Measurements from ENCODE around the gene HIP1. TPM values are rescaled to one million over a fixed set of nuclear protein-coding genes. Genes with fewer than 3 reads are reported as not detected.

HIP1 gene
- total and polyA plus RNA-seq, 7 experiments from 2014 or later, result 0.78 to 14.6 (median 1.7) TPM; not detected in 1

GRCh38 chr7:75711076-75711475 is 27.7 kb downstream of the HIP1 start:
- DNase-seq (no peak), ATAC-seq (no peak)
- Mint-ChIP-seq H3K27ac (no peak overlapping the region), H3K4me1 (peaks cover 0 to 16% (median 8%) of the 10 kb centered on the region in 7 donors), H3K36me3 (peaks cover 0 to 18% (median 4%) of the 10 kb centered on the region in 5 donors), H3K27me3 (peaks cover 0 to 25% (median 4%) of the 10 kb centered on the region in 5 donors), H3K9me3 (peaks cover 2 to 42% (median 19%) of the 10 kb centered on the region in 11 donors), H3K4me3 (no peak overlapping the region)
- ChIA-PET POLR2A (no interaction called here), CTCF (no interaction called here)
- Histone ChIP-seq H3K4me1 (ENCODE audit: control insufficient read depth in 2 of 2, insufficient read depth in 2 of 2, low read length in 2 of 2) (no peaks in the 10 kb centered on the region), H3K9me3 (ENCODE audit: control insufficient read depth in 2 of 3, low read length in 3 of 3) (peaks cover 0 to 14% (median 0%) of the 10 kb centered on the region in 3 experiments), H3K27me3 (ENCODE audit: control insufficient read depth in 2 of 2, insufficient read depth in 2 of 2, low read length in 2 of 2) (no peaks in the 10 kb centered on the region), H3K36me3 (ENCODE audit: control insufficient read depth in 2 of 3, insufficient read depth in 3 of 3, low read length in 3 of 3) (no peaks in the 10 kb centered on the region), H3K27ac (ENCODE audit: low read depth, low read length) (no peak overlapping the region), H3K4me3 (ENCODE audit: low read length) (no peak overlapping the region)
- intact Hi-C loops (cut with micrococcal nuclease), result no loop called here

GRCh38 chr7:75704928-75705327 is 33.8 kb downstream of the HIP1 start:
- POLR2A ChIA-PET, result no interaction called here
- H3K27ac Mint-ChIP-seq, result no peak overlapping the region
- ATAC-seq, result no peak
- Histone ChIP-seq H3K9me3 (ENCODE audit: control insufficient read depth in 2 of 3, low read length in 3 of 3) (peaks cover 0 to 8% (median 0%) of the 10 kb centered on the region in 3 experiments), H3K4me1 (ENCODE audit: control insufficient read depth in 2 of 2, insufficient read depth in 2 of 2, low read length in 2 of 2) (no peaks in the 10 kb centered on the region), H3K27me3 (ENCODE audit: control insufficient read depth in 2 of 2, insufficient read depth in 2 of 2, low read length in 2 of 2) (no peaks in the 10 kb centered on the region), H3K4me3 (ENCODE audit: low read length) (no peak overlapping the region), H3K27ac (ENCODE audit: low read depth, low read length) (no peak overlapping the region), H3K36me3 (ENCODE audit: control insufficient read depth in 2 of 3, insufficient read depth in 3 of 3, low read length in 3 of 3) (no peaks in the 10 kb centered on the region)
- no peaks in the 10 kb centered on the region for H3K36me3 Mint-ChIP-seq
- DNase-seq, result no peak
- peaks cover 0 to 3% (median 0%) of the 10 kb centered on the region in 5 donors for H3K27me3 Mint-ChIP-seq
- CTCF ChIA-PET, result no interaction called here
- no peak overlapping the region for H3K4me3 Mint-ChIP-seq
- peaks cover 0 to 17% (median 10%) of the 10 kb centered on the region in 11 donors for H3K9me3 Mint-ChIP-seq
- intact Hi-C loops (cut with micrococcal nuclease), result no loop called here
- H3K4me1 Mint-ChIP-seq, result peaks cover 0 to 4% (median 0%) of the 10 kb centered on the region in 7 donors

- H3K36me3 ChIP-seq (ENCODE audit: control insufficient read depth in 2 of 3, insufficient read depth in 3 of 3, low read length in 3 of 3), result no peaks in the 10 kb centered on the region
- no peak overlapping the region for H3K4me3 Mint-ChIP-seq
- peaks cover 0 to 4% (median 0%) of the 10 kb centered on the region in 7 donors for H3K4me1 Mint-ChIP-seq
- H3K9me3 Mint-ChIP-seq, result peaks cover 0 to 1% (median 0%) of the 10 kb centered on the region in 11 donors
- ATAC-seq, result no peak
- H3K36me3 Mint-ChIP-seq, result no peaks in the 10 kb centered on the region
- H3K27ac Mint-ChIP-seq, result no peak overlapping the region
- no peak overlapping the region for H3K27ac ChIP-seq (ENCODE audit: low read depth, low read length)
- H3K4me1 ChIP-seq (ENCODE audit: control insufficient read depth in 2 of 2, insufficient read depth in 2 of 2, low read length in 2 of 2), result no peaks in the 10 kb centered on the region
- no peaks in the 10 kb centered on the region for H3K9me3 ChIP-seq (ENCODE audit: control insufficient read depth in 2 of 3, low read length in 3 of 3)
- no peaks in the 10 kb centered on the region for H3K27me3 Mint-ChIP-seq
- H3K27me3 ChIP-seq (ENCODE audit: control insufficient read depth in 2 of 2, insufficient read depth in 2 of 2, low read length in 2 of 2), result no peaks in the 10 kb centered on the region
- CTCF ChIA-PET, result no interaction called here
- POLR2A ChIA-PET, result no interaction called here
- intact Hi-C loops (cut with micrococcal nuclease), result no loop called here
- no peak overlapping the region for H3K4me3 ChIP-seq (ENCODE audit: low read length)
- no peak for DNase-seq
Measured at GRCh38 chr7:75702515-75702914, 36.2 kb downstream of the HIP1 start.

GRCh38 chr7:75699993-75700392 is 38.7 kb downstream of the HIP1 start:
- Mint-ChIP-seq H3K4me1 (peaks cover 0 to 2% (median 0%) of the 10 kb centered on the region in 7 donors), H3K27ac (no peak overlapping the region), H3K36me3 (no peaks in the 10 kb centered on the region), H3K9me3 (no peaks in the 10 kb centered on the region), H3K4me3 (no peak overlapping the region), H3K27me3 (peaks cover 0 to 4% (median 0%) of the 10 kb centered on the region in 5 donors)
- H3K4me3 ChIP-seq (ENCODE audit: low read length), result no peak overlapping the region
- H3K27ac ChIP-seq (ENCODE audit: low read depth, low read length), result no peak overlapping the region
- H3K27me3 ChIP-seq (ENCODE audit: control insufficient read depth in 2 of 2, insufficient read depth in 2 of 2, low read length in 2 of 2), result no peaks in the 10 kb centered on the region
- H3K4me1 ChIP-seq (ENCODE audit: control insufficient read depth in 2 of 2, insufficient read depth in 2 of 2, low read length in 2 of 2), result no peaks in the 10 kb centered on the region
- no peaks in the 10 kb centered on the region for H3K9me3 ChIP-seq (ENCODE audit: control insufficient read depth in 2 of 3, low read length in 3 of 3)
- ChIA-PET POLR2A (interaction anchor here (0.6 kb wide), 1 partner anchor 180 kb away, joined by 3 read pairs; no protein-coding TSS in a partner anchor), CTCF (no interaction called here)
- intact Hi-C loops (cut with micrococcal nuclease), result no loop called here
- no peaks in the 10 kb centered on the region for H3K36me3 ChIP-seq (ENCODE audit: control insufficient read depth in 2 of 3, insufficient read depth in 3 of 3, low read length in 3 of 3)
- DNase-seq, result no peak
- ATAC-seq, result no peak

GRCh38 chr7:75698358-75698757 is 40.4 kb downstream of the HIP1 start:
- Mint-ChIP-seq H3K27ac (no peak overlapping the region), H3K36me3 (peaks cover 0 to 4% (median 0%) of the 10 kb centered on the region in 5 donors), H3K27me3 (peaks cover 0 to 4% (median 0%) of the 10 kb centered on the region in 5 donors), H3K4me1 (no peaks in the 10 kb centered on the region), H3K9me3 (peaks cover 0 to 2% (median 0%) of the 10 kb centered on the region in 11 donors), H3K4me3 (no peak overlapping the region)
- H3K4me3 ChIP-seq (ENCODE audit: low read length), result no peak overlapping the region
- POLR2A ChIA-PET, result interaction anchor here (0.6 kb wide), 1 partner anchor 15 kb away, joined by 3 read pairs; no protein-coding TSS in a partner anchor
- no peaks in the 10 kb centered on the region for H3K36me3 ChIP-seq (ENCODE audit: control insufficient read depth in 2 of 3, insufficient read depth in 3 of 3, low read length in 3 of 3)
- no peaks in the 10 kb centered on the region for H3K9me3 ChIP-seq (ENCODE audit: control insufficient read depth in 2 of 3, low read length in 3 of 3)
- no peak overlapping the region for H3K27ac ChIP-seq (ENCODE audit: low read depth, low read length)
- ATAC-seq (no peak), DNase-seq (no peak)
- H3K4me1 ChIP-seq (ENCODE audit: control insufficient read depth in 2 of 2, insufficient read depth in 2 of 2, low read length in 2 of 2), result no peaks in the 10 kb centered on the region
- CTCF ChIA-PET, result no interaction called here
- no peaks in the 10 kb centered on the region for H3K27me3 ChIP-seq (ENCODE audit: control insufficient read depth in 2 of 2, insufficient read depth in 2 of 2, low read length in 2 of 2)
- intact Hi-C loops (cut with micrococcal nuclease), result no loop called here

- POLR2A ChIA-PET, result no interaction called here
Measured at GRCh38 chr7:75696263-75697037, 42.3 kb downstream of the HIP1 start.

More at GRCh38 chr7:75696263-75697037, 42.3 kb downstream of the HIP1 start:
- Mint-ChIP-seq H3K4me3 (no peak overlapping the region), H3K9me3 (peaks cover 0 to 2% (median 0%) of the 10 kb centered on the region in 11 donors), H3K27me3 (peaks cover 0 to 4% (median 0%) of the 10 kb centered on the region in 5 donors), H3K36me3 (peaks cover 0 to 4% (median 0%) of the 10 kb centered on the region in 5 donors), H3K4me1 (peaks cover 0 to 2% (median 0%) of the 10 kb centered on the region in 7 donors), H3K27ac (no peak overlapping the region)
- Histone ChIP-seq H3K36me3 (ENCODE audit: control insufficient read depth in 2 of 3, insufficient read depth in 3 of 3, low read length in 3 of 3) (no peaks in the 10 kb centered on the region), H3K9me3 (ENCODE audit: control insufficient read depth in 2 of 3, low read length in 3 of 3) (no peaks in the 10 kb centered on the region), H3K27me3 (ENCODE audit: control insufficient read depth in 2 of 2, insufficient read depth in 2 of 2, low read length in 2 of 2) (no peaks in the 10 kb centered on the region), H3K27ac (ENCODE audit: low read depth, low read length) (no peak overlapping the region), H3K4me1 (ENCODE audit: control insufficient read depth in 2 of 2, insufficient read depth in 2 of 2, low read length in 2 of 2) (no peaks in the 10 kb centered on the region), H3K4me3 (ENCODE audit: low read length) (no peak overlapping the region)
- no peak for DNase-seq
- CTCF ChIA-PET, result no interaction called here
- ATAC-seq, result no peak
- intact Hi-C loops (cut with micrococcal nuclease), result no loop called here

Measured in naive thymus-derived CD4-positive, alpha-beta T cell (primary cell).